Vagina (tissue), 2 donors: ENCODE measurements around the gene PARN.

ENCODE experiments used
- POLR2A ChIP-seq, 2 donors: fragments of 450-650 bp; IDR thresholded peaks; one replicate each; pipeline ENCODE4 v1.6.1; 2017; ENCODE audit warnings: antibody characterized with exemption in 2 of 2, mild to moderate bottlenecking in 2 of 2, moderate library complexity in 2 of 2
- POLR2AphosphoS5 ChIP-seq, 2 donors: sonication (generic); formaldehyde crosslinking; IDR thresholded peaks; one replicate each; pipeline ENCODE4 v1.9.0; 2017; ENCODE audit warnings: antibody characterized with exemption in 2 of 2, mild to moderate bottlenecking in 2 of 2, low read depth in 1 of 2; ENCODE audit not compliant: insufficient read depth in 1 of 2
- TF ChIP-seq, protein P1 (sequence below), 3 experiments: fragments of 450-650 bp in 2 of 3; fragments of 200-600 bp in 1 of 3; sonication (generic) in 1 of 3; IDR thresholded peaks; one replicate each; pipeline ENCODE4 v1.5.1; 2017 to 2019; ENCODE audit warnings: antibody characterized with exemption in 3 of 3, mild to moderate bottlenecking in 2 of 3, moderate library complexity in 2 of 3

DNA sequence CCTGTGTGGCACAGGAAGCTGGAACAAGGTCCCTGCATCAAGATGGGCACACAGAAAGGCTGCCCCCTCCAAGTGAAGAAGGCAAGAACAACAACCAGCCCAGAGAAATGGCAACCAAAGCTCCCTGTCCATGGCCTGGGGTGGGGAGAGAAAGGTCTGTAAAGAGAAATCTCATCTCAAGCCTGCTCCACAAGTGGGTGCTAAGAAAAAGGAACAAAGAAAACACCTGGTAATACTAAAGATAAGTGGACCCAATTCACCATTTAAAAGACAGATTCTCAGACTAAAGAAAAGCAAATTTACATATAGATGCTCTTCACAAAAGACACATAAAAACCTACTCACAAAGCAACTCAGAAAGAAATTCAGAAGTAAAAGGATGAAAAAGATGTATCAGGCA is 107.4 kb downstream of the PARN start:
- TF ChIP-seq, protein P1, sequence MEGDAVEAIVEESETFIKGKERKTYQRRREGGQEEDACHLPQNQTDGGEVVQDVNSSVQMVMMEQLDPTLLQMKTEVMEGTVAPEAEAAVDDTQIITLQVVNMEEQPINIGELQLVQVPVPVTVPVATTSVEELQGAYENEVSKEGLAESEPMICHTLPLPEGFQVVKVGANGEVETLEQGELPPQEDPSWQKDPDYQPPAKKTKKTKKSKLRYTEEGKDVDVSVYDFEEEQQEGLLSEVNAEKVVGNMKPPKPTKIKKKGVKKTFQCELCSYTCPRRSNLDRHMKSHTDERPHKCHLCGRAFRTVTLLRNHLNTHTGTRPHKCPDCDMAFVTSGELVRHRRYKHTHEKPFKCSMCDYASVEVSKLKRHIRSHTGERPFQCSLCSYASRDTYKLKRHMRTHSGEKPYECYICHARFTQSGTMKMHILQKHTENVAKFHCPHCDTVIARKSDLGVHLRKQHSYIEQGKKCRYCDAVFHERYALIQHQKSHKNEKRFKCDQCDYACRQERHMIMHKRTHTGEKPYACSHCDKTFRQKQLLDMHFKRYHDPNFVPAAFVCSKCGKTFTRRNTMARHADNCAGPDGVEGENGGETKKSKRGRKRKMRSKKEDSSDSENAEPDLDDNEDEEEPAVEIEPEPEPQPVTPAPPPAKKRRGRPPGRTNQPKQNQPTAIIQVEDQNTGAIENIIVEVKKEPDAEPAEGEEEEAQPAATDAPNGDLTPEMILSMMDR (IDR thresholded peaks at IDR 0.05), result no peak
- TF ChIP-seq POLR2AphosphoS5 (IDR thresholded peaks at IDR 0.05; ENCODE audit: insufficient read depth in 1 of 2, low read depth in 1 of 2) (no peak), POLR2A (IDR thresholded peaks at IDR 0.05) (no peak)
